HCT116 (cell line): ENCODE data around the gene ZBTB2.

Experiments
- POLR2A ChIP-seq: IDR thresholded peaks from 2 replicates; pipeline ENCODE4 v1.7.0; 2011; ENCODE audit warnings: borderline replicate concordance; ENCODE audit not compliant: insufficient read depth, insufficient read length; ENCODE audit errors: extremely low read depth
- SP1 ChIP-seq: IDR thresholded peaks from 2 replicates; pipeline ENCODE4 v1.6.1; 2012; ENCODE audit warnings: low read depth

- TF ChIP-seq POLR2A (no peak), SP1 (no peak)
These were observed 40.0 kb upstream of the ZBTB2 start for GRCh38 chr6:151431337-151431736.
